HG03108 (cell line): Measurements from ENCODE around the gene CLCN2.

Source experiments
- ATAC-seq: cut with Tn5 transposase; IDR thresholded peaks from one replicate; pipeline ENCODE4 v1.9.1; 2021; ENCODE audit warnings: moderate library complexity; ENCODE audit not compliant: unreplicated experiment

Gene CLCN2

DNA sequence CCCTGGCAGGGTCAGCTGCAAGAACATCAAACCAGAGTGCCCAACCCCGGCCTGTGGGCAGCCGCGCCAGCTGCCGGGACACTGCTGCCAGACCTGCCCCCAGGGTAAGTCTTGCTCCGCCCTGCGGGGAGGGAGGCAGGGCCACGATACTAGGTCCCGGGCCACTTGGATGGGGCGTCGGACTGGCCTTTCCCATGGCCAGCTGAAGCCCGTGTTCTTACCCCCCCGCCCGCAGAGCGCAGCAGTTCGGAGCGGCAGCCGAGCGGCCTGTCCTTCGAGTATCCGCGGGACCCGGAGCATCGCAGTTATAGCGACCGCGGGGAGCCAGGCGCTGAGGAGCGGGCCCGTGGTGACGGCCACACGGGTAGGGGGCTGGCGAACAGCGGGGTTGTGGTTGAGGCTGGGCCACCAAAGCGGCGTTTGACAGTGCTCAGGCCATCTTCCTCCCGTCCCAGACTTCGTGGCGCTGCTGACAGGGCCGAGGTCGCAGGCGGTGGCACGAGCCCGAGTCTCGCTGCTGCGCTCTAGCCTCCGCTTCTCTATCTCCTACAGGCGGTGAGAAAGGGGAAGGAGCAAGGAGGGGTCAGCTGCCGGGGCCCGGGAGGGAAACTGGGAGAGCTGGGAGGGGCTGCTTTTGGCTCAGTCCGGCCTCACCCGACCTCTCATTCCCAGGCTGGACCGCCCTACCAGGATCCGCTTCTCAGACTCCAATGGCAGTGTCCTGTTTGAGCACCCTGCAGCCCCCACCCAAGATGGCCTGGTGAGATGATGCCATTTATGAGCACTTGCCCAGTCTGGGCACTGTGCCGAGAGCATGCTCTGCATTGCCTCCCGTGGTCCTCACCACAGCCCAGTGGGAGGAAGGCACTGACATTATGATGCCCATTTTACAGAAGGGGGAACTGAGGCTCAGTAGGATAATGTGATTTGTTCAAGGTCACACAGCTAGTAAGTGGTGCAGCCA, 20.1 kb upstream of the CLCN2 start:
- ATAC-seq, result no peak

DNA sequence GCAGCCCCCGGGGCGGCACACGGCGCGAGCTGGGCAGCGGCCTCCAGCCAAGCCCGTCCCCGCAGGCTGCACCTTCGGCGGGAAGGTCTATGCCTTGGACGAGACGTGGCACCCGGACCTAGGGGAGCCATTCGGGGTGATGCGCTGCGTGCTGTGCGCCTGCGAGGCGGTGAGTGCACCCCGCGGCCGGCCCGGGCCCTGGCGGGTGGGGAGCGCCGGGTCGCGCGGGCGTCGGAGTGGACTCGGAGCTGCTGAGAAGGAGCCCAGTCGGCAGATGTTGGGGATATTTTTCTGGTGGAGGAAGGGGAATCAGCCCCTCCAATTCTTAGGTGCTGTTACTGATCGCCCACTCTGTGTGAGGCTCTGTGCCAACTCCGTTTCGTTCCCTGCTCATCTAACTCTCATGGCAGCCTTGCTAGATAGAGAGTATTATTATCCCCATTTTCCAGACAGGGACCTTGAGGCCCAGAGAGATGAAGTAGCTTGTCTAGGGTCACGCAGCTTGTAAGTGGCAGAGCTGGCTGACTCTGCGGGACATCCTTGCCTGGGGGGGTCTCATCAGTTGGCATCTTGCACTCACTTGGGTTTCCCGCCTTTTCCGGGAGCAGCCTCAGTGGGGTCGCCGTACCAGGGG, 19.3 kb upstream of the CLCN2 start:
- no peak for ATAC-seq

DNA sequence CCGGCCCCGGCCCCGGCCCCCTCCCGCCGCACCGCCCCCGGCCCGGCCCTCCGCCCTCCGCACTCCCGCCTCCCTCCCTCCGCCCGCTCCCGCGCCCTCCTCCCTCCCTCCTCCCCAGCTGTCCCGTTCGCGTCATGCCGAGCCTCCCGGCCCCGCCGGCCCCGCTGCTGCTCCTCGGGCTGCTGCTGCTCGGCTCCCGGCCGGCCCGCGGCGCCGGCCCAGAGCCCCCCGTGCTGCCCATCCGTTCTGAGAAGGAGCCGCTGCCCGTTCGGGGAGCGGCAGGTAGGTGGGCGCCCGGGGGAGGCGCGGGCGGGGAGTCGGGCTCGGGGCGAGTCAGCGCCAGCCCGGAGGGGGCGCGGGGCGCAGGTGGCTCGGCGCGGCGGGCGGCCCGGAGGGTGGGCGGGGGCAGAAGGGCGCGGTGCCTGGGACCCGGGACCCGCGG, 18.8 kb upstream of the CLCN2 start:
- ATAC-seq, result no peak

DNA sequence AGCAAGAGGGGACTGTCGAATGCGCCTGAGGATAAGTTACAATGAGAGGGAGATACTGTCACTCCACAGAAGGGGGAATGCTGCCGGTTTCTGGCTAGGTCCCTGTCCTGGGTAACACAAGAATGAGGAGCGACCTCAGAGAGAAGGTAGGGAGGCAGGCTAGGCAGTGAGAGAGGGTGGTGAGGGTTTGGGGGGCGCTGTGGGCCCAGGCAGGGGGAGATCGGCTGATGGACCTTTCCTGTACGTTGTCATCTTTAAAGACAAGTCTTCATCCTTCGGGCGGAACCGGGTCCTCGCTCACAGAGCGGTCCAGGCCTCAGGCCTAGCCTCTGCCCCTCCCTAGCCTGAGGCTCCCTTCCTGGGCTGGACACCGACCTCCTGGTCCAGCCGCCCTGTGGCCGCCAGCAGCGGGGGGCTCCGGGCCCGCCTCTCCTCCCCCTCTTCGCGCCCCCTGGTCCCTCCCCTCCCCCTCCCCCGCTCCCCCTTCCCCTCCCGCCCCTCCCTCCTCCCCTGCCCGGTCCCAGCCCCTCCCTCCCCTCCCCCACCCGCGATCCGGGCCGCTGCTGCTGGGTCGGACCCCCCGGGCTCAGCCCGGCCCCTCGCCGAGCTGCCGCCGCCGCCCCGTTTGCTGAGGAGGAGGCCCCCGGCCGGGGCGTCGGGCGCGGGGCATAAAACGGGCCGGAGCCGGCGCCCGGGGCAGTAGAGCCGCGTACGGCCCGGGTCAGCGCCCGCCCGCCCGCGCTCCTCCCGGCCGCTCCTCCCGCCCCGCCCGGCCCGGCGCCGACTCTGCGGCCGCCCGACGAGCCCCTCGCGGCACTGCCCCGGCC, 18.2 kb upstream of the CLCN2 start, which contains the start of gene CHRD:
TSS of gene CHRD (plus strand) at position 697 of the 827 bp plus-strand sequence. CDS start 265 bp downstream, outside the sequence.
- ATAC-seq, result no peak

DNA sequence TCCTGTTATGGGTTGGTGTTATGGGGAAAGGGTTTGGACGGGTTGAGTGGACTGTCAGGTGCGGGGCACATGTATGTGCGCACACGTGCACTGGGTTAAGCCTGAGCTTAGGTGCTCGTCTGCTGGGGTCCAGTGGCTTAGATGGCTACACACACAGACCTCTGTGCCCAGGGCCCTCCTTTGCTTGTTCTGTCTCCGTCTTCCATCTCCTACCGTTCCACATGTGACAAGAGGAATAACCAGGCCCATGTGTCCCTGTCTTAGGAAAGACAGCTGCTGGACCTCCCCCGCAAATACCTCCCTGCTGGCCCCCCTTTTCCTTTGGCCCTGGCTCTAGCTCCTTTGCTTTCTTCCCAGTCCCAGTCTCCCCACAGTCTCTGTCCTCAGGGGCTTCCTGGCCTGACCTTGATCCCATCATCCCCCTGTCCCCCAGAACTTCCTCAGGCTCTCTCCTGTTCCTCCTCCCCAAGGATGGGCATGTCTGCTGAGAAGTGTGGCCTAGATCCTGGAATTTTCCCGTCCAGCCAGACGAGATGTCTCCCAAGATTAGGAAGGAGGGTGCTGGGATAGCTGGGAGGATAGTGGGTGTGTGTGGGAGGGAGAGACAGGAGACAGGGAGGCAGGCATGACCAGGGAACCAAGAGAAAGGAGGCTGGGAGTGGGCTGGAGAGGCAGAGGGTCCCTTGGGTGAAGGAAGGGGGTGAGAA, 17.4 kb upstream of the CLCN2 start:
- no peak for ATAC-seq

DNA sequence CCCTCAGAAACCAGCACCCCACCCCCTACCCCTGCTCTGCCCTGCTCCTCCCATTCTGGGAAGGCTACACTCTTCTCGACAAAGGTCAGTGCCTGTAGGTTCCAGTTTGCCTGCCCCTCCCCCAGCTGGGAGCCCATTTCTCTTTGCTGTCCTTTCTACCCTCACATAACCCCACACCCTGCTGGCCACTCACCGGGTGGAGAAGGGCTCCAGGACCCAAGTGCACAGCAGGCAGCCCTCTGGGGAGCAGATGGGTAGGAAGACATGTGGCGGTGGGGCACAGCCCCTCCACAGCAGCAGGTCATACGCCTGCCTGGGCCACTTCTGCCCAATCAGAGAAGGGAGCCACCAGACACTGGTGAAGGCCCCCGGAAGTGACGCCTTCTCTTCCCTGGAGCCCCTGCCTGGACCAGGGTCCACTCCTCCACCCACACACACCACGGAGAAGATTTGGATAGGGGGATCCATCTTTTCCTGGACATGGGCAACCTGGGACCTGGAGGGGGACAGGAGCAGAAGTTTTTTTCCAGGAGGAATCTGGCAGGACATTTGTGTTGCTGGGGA, 16.6 kb upstream of the CLCN2 start, which contains the start of gene THPO:
TSS of gene THPO (minus strand) at position 326 of the 564 bp plus-strand sequence. CDS start 1,948 bp downstream, outside the sequence.
- no peak for ATAC-seq

DNA sequence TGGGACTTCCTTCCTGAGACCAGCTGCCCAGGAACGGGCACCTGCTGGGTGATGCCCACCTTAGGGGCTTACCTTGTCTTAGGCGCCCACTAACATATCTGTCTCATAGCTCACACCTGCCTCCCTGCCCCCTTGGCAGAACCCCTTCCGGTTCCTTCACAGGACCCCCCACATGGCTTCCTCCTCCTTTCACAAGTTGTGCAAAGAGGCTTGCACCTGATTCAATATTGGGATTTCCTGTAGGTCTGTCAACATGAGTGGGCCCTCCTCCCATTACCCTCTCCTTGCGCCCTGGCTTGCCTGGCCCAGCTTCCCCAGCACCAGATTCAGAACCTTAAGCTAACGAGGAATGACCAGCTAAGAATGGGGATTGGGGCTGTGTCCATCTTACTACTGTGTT, 16.0 kb upstream of the CLCN2 start:
- no peak for ATAC-seq

DNA sequence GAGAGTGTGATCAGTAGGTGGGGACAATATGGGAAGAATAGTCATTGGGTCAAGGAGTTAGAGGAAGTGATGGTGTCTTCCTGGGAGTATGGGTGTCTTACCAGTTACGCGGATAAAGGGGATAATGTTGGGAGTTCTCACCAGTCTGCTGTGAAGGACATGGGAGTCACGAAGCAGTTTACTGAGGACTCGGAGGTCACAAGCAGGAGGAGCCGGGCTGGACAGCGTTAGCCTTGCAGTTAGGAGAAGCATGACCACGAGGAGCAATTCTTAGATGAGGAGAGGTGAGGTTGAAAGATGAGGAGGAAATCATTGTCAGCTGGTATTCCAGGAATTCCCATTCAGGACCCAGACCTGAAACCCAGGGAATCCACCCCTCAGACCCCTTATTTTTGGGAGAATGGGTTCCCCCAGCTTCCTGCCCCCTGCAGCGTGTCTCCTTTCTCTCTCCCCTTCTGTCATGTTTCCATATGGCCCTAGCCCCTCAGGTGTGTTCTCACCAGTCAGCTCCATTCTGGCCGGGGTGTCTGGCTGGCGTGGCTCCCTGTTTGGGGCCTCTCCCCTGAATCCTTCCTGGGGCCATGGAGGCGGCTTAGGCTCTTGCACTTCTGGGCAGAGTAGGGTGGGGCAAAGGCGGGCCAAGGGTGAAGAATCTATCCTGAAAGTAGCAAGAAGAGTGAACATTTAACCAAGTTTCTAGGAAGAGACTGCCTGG, 14.5 kb upstream of the CLCN2 start:
- no peak for ATAC-seq

DNA sequence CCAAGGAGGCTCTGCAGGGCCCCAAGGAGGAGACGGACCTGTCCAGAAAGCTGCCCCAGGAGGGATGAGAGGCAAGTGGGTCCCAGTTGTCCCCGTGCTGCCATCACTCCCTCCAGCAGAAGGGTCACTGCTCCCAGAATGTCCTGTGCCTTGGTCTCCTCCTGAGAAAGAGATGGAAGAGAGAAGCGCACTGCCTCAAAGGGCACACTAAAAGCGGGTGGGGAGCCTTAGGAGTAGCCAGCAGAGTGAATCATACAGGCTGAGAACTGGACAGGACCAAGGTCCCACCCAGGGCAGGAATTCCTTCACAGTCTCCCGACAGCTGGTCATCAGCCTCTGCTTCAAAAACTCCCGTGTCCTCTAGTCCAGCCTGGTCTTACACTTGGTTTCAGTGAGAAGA, 12.0 kb upstream of the CLCN2 start:
- ATAC-seq, result no peak

DNA sequence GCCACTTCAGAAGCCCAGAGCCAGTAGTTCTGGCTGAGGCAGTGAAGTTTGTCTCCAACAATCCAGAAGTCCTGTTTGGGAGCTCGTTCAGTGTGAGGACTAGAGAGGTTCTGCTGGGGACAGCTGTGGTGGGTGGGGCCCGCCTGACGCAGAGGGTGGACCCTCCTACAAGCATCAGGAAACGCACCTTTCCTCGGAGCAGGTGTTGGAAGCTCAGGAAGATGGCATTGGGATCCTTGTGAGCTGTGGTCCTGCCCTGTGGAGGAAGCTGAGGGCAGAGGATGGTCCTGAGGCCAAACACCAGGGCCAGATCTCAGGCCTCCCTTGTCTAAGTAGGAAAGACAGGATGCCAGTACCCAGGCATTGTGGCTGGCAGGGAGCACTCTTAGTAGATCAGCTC, 11.5 kb upstream of the CLCN2 start:
- ATAC-seq, result no peak

DNA sequence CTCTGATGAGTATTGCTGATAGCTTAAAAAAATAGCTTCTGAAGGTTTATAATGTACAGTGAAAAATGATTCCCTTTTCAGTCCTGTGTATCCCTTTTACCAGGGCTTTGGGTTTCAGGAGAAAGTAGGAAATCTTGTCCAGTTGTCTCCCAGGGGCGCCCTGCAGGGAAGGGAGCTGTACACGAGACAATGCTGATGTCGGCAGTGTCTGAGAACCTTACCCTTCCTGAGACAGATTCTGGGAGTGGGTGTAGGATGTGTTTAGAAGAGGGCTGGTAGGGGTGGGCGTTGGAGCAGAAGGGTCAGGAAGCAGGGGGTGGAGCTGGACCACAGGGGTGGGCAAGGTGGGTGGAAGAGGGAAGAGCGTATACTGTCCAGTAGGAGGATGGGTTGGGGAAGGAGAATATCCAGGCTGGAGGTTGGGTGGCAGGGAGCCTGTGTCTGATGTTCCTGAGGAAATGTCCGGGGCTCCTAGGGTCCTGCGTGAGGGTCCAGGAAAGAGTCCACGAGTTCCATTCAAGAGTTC, 11.0 kb upstream of the CLCN2 start:
- no peak for ATAC-seq

DNA sequence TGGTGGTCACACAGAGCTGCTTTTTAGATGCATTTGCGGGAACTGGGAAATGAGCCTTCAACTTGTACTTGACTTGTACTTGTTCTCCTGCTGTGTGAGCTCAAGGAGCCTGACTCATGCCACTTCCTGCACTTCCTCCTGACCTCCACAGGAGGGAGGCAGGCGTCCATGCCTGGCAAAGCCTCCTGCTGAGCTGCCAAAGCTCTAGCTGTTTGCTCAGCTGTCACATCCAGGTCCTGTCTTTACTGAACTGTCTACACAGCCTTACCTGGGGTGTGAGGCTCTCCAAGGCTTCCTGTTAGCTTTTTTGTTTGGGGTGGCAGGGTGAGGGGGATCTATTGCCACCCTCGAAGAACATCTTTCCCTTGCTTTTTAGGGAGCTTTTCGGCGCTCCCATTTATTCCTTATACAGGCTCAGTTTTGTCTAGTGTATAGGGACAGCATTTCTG, 10.2 kb upstream of the CLCN2 start:
- peak; percentile 72 for ATAC-seq

DNA sequence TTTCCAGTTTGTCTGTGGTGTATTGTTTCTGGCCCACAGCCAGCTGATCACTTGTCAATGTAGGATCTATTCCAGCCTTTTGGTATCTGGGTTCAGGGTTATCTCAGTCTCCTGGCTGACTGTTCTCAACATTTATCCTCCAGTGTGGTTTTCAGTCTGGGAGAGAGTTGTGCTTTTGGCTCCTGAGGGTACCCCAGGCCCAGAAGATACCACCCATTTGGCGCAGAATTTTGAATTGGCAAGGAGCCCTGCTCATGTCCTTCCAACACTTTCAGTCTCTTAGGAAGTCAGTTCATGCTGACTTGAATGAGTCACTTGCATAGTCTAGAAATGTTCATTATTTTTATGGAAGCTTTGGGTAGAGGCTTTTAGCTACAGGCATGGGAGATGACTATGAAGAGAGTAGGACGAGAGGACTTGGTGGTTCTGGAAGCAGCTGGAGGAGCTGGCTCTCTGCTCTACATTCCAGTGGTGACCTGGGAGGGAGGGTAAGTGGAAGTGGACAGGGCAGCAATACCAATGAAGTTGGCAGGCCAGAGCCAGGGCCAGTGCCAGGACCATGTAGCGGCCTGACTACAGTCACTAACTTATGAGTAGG, 7.3 kb upstream of the CLCN2 start:
- no peak for ATAC-seq

DNA sequence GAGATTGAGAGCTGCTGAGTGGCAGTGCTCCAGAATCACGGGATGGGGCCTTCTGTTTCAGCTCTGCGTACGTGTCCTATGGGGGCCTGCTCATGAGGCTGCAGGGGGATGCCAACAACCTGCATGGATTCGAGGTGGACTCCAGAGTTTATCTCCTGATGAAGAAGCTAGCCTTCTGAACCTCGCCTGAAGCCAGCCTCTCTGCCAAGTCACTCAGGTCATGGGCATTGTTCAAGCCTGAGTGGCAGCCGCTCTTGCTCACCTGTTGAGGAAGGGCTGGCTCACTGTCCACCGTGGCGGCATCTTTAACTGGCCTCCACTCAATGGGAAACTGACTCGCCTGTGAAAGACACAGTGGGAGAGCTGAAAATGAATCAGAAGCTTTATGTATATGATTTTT, 6.7 kb upstream of the CLCN2 start:
- no peak for ATAC-seq

DNA sequence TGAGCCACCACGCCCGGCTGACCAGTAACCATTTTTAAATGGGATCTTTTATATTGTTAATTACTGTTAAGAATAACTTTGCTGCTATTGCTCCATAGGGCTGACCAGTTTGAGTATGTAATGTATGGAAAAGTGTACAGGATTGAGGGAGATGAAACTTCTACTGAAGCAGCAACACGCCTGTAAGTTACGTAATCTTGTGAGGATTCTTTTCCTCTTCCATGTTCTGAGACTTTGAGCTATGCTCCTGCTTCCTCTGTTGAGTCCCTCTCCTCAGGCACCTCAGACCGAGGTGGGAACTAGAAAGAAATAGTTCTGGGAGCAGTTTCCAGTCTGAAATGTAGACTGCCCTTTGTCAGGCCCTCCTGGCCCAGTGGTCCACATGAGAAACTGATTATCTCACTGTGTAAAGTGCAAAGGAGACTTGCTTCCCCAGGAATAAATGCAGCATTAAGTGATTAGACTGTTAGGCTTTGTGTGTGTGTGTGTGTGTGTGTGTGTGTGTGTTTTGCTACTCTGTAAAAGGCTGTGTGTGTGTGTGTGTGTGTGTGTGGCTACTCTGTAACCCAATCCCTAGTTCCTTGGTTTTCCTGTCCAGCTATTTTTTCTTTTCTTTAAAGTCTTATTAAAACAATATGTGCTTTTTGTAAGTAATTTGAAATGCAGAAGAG, 5.3 kb upstream of the CLCN2 start:
- ATAC-seq, result no peak

DNA sequence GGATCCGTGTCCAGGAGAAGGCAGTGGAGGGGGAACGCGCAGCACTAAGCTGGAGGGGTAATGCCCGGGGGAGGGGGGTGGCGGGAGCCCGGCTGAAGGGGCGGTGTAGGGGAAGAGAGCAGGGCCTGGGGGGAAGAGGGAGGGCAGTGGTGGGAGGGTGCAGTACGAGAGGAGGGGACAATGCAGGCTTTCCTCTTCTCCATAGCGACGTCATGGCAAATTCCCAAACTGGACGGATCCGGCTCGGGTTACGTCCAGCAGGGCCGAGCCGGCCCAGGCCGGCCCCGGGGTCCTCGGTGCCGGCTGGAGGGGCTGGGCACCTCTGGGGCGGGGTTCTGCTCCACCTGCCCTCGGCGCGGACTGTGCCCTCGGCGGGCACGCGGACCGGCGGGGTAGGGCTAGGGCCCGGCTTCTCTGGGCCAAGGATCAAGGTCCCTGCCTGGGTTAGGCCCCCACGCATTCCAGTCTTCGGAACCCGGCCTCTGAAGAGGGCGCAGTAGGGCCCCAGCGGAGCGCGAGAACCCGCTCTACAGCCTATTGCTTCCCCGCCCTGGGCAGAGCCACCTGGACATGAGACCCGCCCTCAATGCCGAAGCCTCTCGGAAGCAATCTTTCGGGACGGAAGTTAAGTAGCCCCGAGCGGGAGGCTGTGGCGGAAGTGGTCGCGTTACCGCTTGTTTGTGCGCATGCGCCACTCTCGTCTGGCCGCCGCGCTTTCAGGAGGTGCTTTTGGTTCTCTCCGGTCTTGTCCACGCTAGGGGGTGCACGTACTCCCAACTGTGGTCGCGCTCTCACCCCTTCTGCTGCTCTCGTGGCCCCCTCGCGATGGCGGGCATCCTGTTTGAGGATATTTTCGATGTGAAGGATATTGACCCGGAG, 1.5 kb upstream of the CLCN2 start:
- ATAC-seq, result peak; percentile 88

DNA sequence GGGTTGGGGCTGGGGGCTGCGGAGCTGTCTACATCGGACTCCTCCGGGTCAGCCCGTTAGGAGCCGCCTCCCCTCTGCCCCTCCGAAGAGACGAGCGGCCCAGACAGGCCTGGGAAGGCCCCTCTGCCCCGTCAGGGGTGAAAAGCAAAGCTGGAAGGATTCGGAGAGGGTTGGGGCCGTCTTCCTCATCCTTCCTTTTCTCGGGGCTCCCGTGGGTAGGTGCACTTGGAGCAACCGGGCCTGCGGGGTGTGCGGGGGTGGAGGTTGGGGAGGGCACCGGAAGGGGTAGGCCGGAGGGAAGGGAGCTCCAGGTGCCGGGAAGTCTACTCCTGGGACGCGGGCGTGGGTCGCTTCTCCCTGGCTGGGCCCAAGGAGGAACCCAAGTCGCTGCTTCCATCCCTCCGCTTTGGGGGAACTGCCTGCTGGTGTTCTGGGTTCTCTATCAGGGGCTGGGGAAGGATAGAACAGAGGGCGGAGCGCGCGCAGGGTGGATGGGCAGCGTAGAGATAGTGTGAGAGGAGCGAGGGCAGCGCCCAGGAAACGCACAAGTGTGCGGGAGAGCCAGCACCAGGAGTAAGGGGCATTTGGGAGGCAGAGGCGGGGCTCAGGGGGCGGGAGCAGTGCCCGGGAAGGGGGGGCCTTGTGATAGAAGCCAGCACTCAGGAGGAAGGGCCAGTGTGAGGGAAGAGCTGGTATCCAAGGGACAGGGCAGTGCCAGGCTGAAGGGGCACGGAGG, 695 bp upstream of the CLCN2 start:
- ATAC-seq, result no peak
